GM15510 (cell line): ENCODE data around the gene HLF.

ENCODE experiments used
- POLR2A ChIP-seq: IDR thresholded peaks from 3 replicates; pipeline ENCODE4 v1.6.1; 2011; ENCODE audit warnings: borderline replicate concordance; ENCODE audit not compliant: insufficient read length; ENCODE audit errors: extremely low read depth

Gene HLF

DNA sequence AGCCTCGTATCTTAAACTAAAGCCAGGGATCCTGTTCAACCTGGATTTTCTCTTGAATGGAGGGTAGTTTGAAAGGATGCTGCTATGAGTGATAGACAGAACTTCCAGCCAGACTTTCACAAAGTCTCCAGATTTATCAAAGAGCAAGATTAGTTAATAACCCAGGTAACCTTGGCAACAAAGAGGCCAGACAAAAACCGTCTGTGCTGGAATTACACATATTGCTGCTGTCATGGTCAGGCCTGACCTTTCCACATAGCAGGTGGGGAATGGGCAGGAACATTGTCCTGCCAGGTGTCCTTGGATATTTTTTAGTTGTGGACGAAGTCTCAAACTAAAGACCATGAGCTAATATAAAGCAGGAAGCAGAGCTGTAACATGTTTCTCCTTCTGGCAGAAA, 52.5 kb downstream of the HLF start:
- no peak for TF ChIP-seq POLR2A

GRCh38 chr17:55318081-55318480, 53.3 kb downstream of the HLF start:
- TF ChIP-seq POLR2A, result no peak

DNA sequence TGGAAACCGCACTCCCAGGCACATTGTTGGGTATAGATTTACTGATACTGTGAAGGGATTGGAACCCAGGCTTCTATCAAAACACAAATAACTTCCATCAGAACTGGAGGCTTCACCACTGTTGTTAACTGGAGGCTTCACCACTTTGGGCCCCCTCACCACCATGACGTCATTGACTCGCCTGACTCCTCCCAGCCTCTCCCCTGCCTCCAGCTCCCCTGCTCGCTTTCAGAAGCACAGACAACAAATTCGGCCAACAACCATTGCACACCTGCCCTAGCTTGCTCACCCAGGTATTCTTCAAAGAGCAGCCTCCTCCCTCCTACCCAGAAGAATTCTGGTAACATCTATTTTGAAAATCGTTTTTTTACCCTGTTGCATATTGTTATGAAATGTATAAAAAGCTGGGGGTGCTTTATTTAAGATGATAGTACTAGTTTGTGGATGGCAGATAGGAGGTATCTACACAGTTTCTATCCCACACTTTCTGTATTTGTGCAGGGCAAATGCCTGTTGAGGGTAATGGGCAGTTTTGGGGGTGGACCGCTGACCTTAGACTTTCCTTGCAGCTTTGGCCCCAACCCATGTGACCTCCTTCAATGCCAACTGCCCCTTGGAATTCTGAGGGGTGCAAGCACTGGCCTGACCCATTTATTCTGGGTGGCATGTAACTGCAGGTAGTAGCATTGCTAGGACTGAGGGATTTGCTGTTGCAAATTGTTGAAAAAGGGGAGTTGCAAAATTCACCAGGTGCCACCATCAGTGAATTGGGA, 54.1 kb downstream of the HLF start:
- TF ChIP-seq POLR2A, result no peak

DNA sequence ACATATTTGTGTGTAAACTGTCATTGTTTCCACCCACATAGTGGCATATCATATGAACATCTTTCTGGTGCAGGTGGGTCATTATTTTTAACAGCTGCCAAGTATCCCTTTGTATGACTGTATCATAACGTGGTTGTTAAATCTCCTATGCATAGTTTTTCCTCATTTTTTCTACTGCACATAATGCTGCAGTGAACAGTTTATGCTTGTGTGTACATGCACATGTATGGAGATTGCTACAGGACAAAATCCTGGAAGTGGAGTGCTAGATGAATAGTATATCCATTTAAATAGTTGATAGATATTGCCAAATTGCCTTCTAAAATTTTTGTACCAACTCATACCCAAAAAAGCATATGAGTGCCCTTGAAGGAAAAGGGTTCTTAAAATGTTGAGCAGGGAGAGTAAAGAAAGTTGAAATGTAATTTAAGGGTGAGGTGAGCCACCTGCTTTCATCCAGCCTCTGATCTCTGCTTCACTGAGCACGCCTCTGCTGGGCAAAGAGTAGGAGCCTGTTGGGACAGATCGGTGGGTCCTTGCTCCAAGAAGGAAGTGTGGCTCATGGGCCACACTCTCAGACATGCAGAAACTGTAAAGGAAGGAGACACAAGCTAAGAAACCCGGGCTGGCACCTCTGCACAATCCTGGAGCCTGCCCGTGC, 55.3 kb downstream of the HLF start:
- TF ChIP-seq POLR2A, result no peak

DNA sequence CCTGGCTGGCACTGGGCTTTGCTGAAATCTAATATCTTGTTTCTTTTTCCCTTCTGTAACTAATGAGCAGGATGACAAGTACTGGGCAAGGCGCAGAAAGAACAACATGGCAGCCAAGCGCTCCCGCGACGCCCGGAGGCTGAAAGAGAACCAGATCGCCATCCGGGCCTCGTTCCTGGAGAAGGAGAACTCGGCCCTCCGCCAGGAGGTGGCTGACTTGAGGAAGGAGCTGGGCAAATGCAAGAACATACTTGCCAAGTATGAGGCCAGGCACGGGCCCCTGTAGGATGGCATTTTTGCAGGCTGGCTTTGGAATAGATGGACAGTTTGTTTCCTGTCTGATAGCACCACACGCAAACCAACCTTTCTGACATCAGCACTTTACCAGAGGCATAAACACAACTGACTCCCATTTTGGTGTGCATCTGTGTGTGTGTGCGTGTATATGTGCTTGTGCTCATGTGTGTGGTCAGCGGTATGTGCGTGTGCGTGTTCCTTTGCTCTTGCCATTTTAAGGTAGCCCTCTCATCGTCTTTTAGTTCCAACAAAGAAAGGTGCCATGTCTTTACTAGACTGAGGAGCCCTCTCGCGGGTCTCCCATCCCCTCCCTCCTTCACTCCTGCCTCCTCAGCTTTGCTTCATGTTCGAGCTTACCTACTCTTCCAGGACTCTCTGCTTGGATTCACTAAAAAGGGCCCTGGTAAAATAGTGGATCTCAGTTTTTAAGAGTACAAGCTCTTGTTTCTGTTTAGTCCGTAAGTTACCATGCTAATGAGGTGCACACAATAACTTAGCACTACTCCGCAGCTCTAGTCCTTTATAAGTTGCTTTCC, 56.0 kb downstream of the HLF start:
- TF ChIP-seq POLR2A, result no peak

- TF ChIP-seq POLR2A, result no peak
Measured at GRCh38 chr17:55321427-55322060, 56.8 kb downstream of the HLF start.

GRCh38 chr17:55322453-55322985, 57.8 kb downstream of the HLF start:
- TF ChIP-seq POLR2A, result no peak

GRCh38 chr17:55323518-55324295, 58.9 kb downstream of the HLF start:
- TF ChIP-seq POLR2A, result no peak

GRCh38 chr17:55324296-55324978, 59.7 kb downstream of the HLF start:
- no peak for TF ChIP-seq POLR2A

DNA sequence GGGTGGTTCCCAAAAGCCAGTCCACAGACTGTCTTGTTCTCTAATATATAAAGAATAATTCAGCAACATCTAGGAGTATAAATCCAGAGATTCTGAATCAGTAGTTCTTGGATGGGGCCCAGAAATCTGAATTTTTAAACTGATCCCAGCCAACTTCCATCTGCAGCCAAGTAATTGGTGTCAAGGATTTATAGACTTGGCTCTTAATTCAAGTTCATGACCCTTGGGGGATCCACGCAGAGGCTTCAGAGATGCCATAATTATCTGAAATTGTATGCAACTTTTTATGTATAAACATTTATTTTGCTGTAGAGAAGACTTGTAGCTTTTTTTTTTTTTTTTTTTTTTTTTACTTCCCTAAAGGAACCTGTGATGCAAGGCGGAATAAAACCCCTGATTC, 60.6 kb downstream of the HLF start:
- TF ChIP-seq POLR2A, result no peak

DNA sequence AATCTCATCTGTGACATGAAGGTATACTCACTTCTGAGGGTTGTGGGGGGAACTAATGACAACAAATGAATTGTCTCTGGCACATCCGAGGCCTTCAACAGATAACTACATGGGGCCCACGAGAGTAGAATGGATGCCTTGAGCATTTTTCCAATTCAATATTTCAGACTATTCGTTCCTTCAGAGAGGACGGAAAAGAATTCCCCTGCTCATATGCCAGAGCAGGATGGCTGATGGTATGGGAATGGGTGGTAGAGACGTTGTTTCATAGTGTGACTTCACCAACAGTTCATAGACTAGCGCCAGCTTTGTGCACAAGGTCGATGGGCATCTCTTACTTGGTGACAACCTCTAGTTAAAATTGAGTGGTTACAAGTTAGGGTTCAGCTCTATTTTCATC, 61.3 kb downstream of the HLF start:
- TF ChIP-seq POLR2A, result no peak

GRCh38 chr17:55327225-55328088, 62.7 kb downstream of the HLF start:
- no peak for TF ChIP-seq POLR2A
